GM13977 (cell line): Measurements from ENCODE around the gene ZNF860.

Experiments
- DNase-seq: peaks from one replicate; pipeline ENCODE4 v3.0.0; 2012; ENCODE audit warnings: low spot score
- CTCF ChIP-seq: IDR thresholded peaks from 2 replicates; pipeline ENCODE4 v1.5.1; 2012; ENCODE audit warnings: mild to moderate bottlenecking, control low read depth; ENCODE audit not compliant: insufficient read depth; ENCODE audit errors: extremely low read depth, missing control alignments
- in situ Hi-C: fragments of 300-500 bp; cut with MboI; formaldehyde crosslinking; loops from one replicate; pipeline ENCODE4 v1.12.0; 2022; ENCODE audit warnings: low sequenced_read_pairs, low pct_unique_long_range_greater_than_20kb, mixed read lengths, inconsistent platforms; ENCODE audit not compliant: unreplicated experiment

Gene ZNF860

GRCh38 chr3:32041316-32041715, 59.8 kb downstream of the ZNF860 start:
- in situ Hi-C loops: no loop called here
- DNase-seq: no peak
- no peak for TF ChIP-seq CTCF
